Amniotic stem cell (primary cell): ENCODE data around the gene TENM3.

Source experiments
- DNase-seq: peaks from one replicate; lab custom pipeline; 2025; lab: John Stamatoyannopoulos, UW

The TENM3 gene

GRCh38 chr4:182743815-182744214 lies 500.6 kb downstream of the TENM3 start:
- DNase-seq, result no peak

- no peak for DNase-seq
Measured at GRCh38 chr4:182745237-182745636, 502.0 kb downstream of the TENM3 start.

GRCh38 chr4:182746876-182747275 lies 503.7 kb downstream of the TENM3 start:
- no peak for DNase-seq

GRCh38 chr4:182748283-182748682 lies 505.1 kb downstream of the TENM3 start:
- DNase-seq, result no peak

GRCh38 chr4:182748949-182749348 lies 505.7 kb downstream of the TENM3 start:
- DNase-seq, result no peak

- no peak for DNase-seq
Measured at GRCh38 chr4:182749667-182750167, 506.5 kb downstream of the TENM3 start.

- DNase-seq, result peak; percentile 51
Measured at GRCh38 chr4:182752158-182752910, 509.1 kb downstream of the TENM3 start.

GRCh38 chr4:182754895-182755294 lies 511.7 kb downstream of the TENM3 start:
- no peak for DNase-seq

- no peak for DNase-seq
Measured at GRCh38 chr4:182756161-182756690, 513.0 kb downstream of the TENM3 start.

GRCh38 chr4:182758273-182758672 lies 515.1 kb downstream of the TENM3 start:
- no peak for DNase-seq

- DNase-seq, result no peak
Measured at GRCh38 chr4:182760551-182761043, 517.4 kb downstream of the TENM3 start.

GRCh38 chr4:182764137-182764536 lies 520.9 kb downstream of the TENM3 start:
- DNase-seq, result no peak

- DNase-seq, result no peak
Measured at GRCh38 chr4:182764642-182765041, 521.4 kb downstream of the TENM3 start.

- DNase-seq, result no peak
Measured at GRCh38 chr4:182765987-182766856, 523.0 kb downstream of the TENM3 start.

GRCh38 chr4:182766857-182767250 lies 523.7 kb downstream of the TENM3 start:
- no peak for DNase-seq

GRCh38 chr4:182768838-182769237 lies 525.6 kb downstream of the TENM3 start:
- DNase-seq, result no peak

- DNase-seq, result no peak
Measured at GRCh38 chr4:182770259-182770995, 527.2 kb downstream of the TENM3 start.

- no peak for DNase-seq
Measured at GRCh38 chr4:182770996-182771514, 527.9 kb downstream of the TENM3 start.

- no peak for DNase-seq
Measured at GRCh38 chr4:182775075-182775474, 531.9 kb downstream of the TENM3 start.

GRCh38 chr4:182776376-182777105 lies 533.3 kb downstream of the TENM3 start:
- DNase-seq, result no peak
